Hematopoietic multipotent progenitor cell treated with erythropoietin and hydrocortisone succinate and interleukin-3 and kit ligand, for 4 days (in vitro differentiated cells): ENCODE results near the gene NAV3.

Experiments
- DNase-seq: peaks from one replicate; pipeline ENCODE4 v3.0.0-alpha.2; 2015

Gene NAV3

DNA sequence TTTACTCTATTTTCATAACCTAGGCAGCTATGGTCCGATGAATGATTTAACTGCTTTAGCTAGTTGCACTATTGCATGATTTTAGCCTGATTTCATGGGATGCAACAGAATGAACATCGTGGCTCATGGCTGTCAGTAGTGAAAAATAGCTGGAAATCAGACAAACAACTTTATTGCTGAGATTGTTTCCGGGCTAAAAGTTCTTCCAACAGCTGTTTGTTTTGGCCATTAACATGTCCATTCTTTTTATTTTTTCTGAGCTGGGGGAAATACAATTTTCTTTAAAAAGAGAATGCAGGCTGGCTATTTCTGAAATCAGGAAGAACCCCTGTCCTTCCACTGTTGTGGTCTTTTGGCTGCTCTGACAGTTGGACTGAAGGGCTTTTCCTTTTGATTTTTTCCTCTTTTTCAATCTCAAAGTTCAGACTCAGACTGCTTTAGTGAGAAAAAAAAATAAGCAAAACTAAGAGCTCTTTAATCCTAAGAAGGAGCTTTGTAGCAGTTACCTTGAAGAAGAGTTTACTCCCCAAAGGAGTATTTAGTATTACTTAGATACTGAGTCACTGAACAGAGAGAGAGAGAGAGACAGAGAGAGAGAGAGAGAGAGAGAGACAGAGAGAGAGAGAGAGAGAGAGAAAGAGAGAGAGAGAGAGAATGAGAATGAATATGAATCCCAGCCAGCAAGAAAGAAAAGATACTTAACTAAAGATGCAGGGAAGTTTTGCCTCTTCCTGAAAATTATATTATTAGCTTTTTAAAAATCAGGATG, at the start of gene NAV3:
NAV3 (plus strand) TSS at position 312 of the 769 bp plus-strand sequence. CDS start 568 bp downstream, outside the sequence.
- no peak for DNase-seq

- no peak for DNase-seq
Observed at GRCh38 chr12:77782034-77782433, 48.7 kb upstream of the NAV3 start.

DNA sequence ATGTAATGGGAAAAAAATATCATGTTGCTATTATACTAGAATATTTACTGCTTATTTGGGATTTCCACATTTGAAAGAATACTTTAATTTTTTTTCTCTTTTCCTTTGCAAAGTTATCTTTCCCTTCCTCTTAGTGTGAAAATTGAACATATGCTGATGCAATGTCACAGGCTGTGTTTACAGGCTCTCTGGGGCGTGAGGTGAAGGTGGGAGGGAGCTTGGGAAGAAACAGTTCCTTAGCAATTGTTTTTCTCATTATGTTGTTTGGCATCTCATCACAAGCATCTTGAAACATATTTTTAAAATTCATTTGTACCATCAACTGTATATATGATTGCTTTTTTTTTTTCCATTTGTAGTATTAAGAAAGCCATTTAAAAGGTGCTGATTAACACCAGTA, 47.9 kb upstream of the NAV3 start:
- DNase-seq, result no peak

DNA sequence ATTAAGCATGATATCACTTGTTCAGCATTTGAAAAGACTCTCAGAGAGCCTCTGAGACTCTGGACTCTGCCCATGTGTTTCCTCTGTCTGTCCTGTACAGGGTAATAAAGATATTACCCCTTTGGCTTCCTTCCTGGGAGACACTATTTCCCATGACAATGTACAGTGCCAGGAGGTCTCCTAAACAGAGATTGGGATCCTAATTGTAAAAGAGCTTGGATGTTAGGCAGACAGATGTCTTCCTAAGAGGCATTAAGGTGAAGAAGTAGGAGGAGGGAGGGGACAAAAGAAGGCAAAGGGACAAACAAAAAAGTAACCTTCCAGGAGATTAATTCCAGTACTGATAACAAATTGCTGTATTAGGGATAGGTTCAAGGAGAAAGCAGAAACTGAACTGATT, 45.5 kb upstream of the NAV3 start:
- no peak for DNase-seq

DNA sequence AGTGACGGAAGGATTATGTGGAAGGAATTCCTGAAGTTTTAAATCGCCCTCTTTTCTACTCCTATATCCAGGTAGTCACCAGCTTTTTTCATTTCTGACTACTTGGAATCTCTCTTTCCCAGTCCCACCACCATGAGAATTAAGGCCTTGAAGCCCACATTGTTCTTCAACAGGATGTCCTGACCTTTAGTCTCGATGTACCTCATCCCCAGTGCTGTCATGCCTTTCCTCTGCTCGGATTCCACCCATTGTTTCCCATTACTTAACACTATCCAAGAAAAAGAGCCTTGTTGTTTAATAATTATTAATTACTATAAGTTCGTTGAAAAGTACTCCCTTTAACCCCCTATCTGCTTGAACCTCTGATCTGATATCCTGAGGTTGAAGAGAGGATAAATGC, 44.0 kb upstream of the NAV3 start:
- DNase-seq, result no peak

DNA sequence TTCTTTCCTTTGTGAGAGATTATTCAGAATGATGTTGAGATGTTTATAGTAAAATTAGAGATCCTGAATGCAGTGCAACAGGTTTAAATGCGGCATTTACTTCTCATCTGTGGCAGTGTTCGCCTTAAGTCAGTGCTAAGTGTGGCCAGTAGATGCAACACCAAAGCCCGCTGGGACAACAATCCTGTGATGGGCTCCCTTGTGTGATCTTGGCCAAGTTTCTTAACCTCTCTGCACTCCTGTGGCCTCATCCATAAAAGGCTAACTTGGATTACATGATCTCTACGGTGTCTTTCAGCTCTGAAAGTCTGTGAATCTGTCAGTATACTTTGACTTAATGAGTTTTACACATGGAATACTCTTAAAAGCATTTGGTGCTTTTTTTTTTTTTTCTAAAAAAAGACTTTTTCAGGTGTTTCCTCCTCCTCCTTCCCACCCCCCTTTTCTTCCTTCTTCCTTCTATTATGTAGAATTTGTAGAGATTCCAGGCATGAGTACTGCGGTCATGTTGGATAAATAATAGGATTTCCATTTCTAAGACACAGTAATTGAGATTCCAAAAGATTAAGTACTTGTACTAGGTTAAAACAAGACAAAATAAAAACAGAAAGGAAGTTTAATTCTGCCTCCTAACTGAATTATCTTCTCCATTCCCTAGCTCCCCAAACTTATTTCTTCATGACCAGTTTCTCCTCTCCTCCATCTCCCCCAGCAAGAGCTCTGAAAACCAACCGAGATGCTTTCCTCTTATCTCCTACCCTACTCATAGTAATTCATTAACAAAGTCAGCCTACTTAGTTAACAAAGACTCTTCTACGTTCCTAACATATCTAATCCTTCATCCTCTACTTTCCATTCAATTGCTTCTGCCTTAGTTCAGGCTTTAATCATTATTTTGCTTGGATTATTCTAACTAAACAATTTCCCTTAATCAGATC, 42.2 kb upstream of the NAV3 start:
- DNase-seq, result no peak

- DNase-seq, result no peak
Observed at GRCh38 chr12:77795699-77796098, 35.0 kb upstream of the NAV3 start.

GRCh38 chr12:77796775-77797174, 33.9 kb upstream of the NAV3 start:
- DNase-seq, result no peak

DNA sequence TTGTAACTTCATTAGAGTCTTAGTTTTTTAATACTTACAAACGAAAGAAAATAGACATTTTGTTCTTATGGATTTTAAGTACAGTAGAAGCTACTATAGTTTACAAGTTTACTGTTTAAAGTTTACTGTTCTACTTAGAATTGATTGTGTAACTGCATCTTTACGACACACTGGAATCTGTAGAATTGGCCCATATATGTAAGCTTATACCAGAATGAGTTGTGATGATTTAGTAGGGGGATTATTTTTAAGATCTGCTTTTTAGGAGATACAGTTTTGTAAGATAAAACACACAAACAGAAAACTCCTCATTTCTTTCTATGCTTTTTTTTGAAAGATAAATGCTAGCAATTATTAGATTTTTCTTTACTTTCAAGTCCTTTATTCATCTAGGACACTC, 30.2 kb upstream of the NAV3 start:
- DNase-seq, result no peak

- no peak for DNase-seq
Observed at GRCh38 chr12:77808534-77808933, 22.2 kb upstream of the NAV3 start.

- DNase-seq, result no peak
Observed at GRCh38 chr12:77813558-77813957, 17.1 kb upstream of the NAV3 start.

DNA sequence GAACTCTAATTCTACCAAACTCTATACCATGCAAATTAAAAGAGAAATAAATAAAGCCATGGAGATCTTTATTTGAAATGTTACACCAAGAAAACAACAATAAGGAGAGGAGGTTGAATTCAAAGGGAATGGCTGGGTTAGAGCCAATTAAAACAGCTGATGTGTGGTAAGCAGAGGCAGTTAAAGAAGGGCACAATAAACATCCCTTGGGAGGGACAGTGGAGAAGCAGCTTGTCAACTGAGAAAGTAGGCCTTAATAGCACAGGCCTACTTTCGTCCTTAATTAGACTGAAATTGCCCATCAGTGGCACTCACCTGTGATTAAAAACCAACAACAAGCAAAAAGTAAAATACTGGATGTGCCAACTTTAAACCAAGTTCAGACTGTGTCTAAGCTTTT, 16.3 kb upstream of the NAV3 start:
- no peak for DNase-seq

DNA sequence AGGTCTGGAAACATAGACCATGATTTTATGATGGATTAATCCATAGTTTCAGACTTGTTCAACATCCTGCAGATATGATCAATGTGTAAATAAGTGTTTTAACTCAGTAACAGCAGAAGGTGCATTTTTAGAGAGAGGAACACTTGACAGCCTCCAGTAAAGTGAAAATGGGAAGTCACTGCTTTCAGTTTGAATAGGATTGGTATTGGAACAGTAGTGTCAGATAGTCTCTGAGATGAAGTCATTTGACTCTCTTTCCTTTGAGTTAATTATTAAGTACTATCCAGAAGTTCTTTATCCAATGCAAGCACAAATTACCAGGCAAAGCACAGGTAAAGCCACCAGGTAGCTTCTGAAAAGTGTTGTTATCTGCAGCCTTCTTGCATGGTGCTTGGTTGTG, 14.5 kb upstream of the NAV3 start:
- DNase-seq, result no peak

DNA sequence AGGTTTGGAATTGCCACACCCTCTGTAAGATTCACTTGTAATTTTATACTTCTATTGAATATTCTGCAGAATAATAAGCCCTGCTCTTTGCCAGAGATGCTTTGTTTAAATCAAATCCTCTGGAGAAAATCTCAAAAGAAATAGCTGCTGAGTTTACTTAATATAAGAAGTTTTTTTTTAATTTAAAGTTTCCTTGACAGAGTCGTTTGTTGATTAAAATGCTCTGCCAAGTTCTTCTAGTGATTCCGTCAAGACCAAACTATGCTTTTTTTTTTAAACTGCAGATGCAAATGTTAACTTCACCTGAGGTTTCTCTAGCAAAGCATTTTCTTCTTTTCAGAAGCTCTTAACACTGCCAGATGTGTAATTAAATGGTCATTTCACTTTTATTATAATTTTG, 13.4 kb upstream of the NAV3 start:
- DNase-seq, result no peak

GRCh38 chr12:77818351-77818750, 12.3 kb upstream of the NAV3 start:
- no peak for DNase-seq

- no peak for DNase-seq
Observed at GRCh38 chr12:77821699-77822203, 8.9 kb upstream of the NAV3 start.

DNA sequence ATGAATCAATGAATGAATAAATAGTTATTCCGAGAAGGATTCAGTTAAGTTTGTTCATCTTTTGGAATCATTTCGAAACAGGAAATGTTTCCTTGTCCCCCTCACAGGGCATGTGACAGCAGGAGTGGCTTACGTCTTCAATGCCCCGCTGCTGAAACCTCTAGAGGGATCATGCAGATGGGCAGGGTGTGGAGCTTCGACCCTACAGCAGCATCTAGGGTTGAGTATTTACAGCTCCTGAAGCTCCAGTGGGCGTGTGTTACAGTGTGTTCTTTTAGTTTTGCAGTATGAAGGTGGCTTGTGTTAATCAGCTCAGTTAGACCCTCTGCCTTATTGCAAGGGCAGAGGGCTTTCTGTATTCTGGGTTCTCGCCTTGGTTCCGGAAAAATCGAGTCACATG, 2.6 kb downstream of the NAV3 start:
- DNase-seq, result no peak

- no peak for DNase-seq
Observed at GRCh38 chr12:77834618-77835017, 3.9 kb downstream of the NAV3 start.

GRCh38 chr12:77835969-77836368, 5.3 kb downstream of the NAV3 start:
- DNase-seq, result no peak

GRCh38 chr12:77837876-77838291, 7.2 kb downstream of the NAV3 start:
- no peak for DNase-seq

- peak; percentile 48 for DNase-seq
Observed at GRCh38 chr12:77841521-77841920, 10.8 kb downstream of the NAV3 start.

- no peak for DNase-seq
Observed at GRCh38 chr12:77842430-77842829, 11.7 kb downstream of the NAV3 start.

DNA sequence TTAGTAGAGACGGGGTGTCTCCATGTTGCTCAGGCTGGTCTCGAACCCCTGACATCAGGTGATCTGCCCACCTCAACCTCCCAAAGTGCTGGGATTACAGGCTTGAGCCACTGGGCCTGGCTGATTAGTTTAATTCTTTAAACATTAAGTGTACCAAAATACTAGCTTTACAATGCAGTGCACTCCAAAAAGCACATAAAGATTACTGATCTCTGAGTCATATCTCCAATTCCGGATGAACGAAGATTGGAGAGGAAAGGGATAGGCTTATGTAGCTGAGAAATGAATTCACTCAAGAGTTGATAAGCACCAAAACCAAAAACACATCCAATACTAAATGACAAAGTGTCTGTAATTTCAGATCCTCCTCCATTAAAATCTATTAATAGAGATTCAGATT, 15.1 kb downstream of the NAV3 start:
- DNase-seq, result no peak

GRCh38 chr12:77847060-77847541, 16.4 kb downstream of the NAV3 start:
- no peak for DNase-seq
